ENCODE data around the gene RNF128. TPM values are rescaled to one million over a fixed set of nuclear protein-coding genes. Genes with fewer than 3 reads are reported as not detected.

Gene RNF128
- total and polyA plus RNA-seq, 2 of the 13 experiments (the other 11 are each of a cell fraction or from before 2014, with no cell fraction given), result 18.5 to 43.5 TPM

DNA sequence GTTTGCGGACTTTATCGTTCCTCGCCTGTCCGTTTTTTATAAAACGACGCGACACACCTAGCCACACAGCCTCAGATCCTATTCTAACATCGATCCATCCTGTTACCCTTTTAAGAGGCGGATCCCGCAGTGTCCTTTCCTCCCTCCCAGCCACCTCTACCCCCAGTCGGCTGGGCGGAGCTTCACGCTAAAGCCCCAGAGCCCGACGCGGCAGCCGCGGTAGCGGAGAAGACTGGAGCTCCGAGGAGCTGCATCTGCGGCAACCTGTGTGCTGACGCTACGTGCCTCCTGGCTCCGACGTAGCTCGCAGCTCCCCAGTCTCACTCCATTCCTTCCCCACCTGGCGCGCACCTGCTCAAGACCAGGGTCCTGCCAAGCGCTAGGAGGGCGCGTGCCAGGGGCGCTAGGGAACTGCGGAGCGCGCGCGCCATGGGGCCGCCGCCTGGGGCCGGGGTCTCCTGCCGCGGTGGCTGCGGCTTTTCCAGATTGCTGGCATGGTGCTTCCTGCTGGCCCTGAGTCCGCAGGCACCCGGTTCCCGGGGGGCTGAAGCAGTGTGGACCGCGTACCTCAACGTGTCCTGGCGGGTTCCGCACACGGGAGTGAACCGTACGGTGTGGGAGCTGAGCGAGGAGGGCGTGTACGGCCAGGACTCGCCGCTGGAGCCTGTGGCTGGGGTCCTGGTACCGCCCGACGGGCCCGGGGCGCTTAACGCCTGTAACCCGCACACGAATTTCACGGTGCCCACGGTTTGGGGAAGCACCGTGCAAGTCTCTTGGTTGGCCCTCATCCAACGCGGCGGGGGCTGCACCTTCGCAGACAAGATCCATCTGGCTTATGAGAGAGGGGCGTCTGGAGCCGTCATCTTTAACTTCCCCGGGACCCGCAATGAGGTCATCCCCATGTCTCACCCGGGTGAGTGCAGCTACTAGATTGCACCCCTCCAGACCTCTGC is at the start of gene RNF128 (continued):
- no peak for TF ChIP-seq KLF16 (CRISPR knock-in tag; IDR thresholded peaks at IDR 0.05)
- no peak for TF ChIP-seq ZNF775 (CRISPR knock-in tag; IDR thresholded peaks at IDR 0.05; ENCODE audit: borderline replicate concordance)
- TF ChIP-seq ZNF431 (CRISPR knock-in tag; IDR thresholded peaks at IDR 0.05; ENCODE audit: borderline replicate concordance, low read depth), result no peak
- 0 out of 2 replicates have a peak, but pooled peaks have one; percentile 68 for TF ChIP-seq ZNF567 (CRISPR knock-in tag; IDR thresholded peaks at IDR 0.05; ENCODE audit: borderline replicate concordance)
- TF ChIP-seq ZFP62 (CRISPR knock-in tag; IDR thresholded peaks at IDR 0.05), result no peak
- no peak for TF ChIP-seq ZNF484 (CRISPR knock-in tag; IDR thresholded peaks at IDR 0.05; ENCODE audit: borderline replicate concordance, low read depth)
- no peak for TF ChIP-seq ZNF251 (CRISPR knock-in tag; IDR thresholded peaks at IDR 0.05)
- TF ChIP-seq, protein P1, sequence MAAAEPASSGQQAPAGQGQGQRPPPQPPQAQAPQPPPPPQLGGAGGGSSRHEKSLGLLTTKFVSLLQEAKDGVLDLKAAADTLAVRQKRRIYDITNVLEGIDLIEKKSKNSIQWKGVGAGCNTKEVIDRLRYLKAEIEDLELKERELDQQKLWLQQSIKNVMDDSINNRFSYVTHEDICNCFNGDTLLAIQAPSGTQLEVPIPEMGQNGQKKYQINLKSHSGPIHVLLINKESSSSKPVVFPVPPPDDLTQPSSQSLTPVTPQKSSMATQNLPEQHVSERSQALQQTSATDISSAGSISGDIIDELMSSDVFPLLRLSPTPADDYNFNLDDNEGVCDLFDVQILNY (CRISPR knock-in tag; conservative IDR thresholded peaks at IDR 0.05), result no peak
- TF ChIP-seq, protein P2, sequence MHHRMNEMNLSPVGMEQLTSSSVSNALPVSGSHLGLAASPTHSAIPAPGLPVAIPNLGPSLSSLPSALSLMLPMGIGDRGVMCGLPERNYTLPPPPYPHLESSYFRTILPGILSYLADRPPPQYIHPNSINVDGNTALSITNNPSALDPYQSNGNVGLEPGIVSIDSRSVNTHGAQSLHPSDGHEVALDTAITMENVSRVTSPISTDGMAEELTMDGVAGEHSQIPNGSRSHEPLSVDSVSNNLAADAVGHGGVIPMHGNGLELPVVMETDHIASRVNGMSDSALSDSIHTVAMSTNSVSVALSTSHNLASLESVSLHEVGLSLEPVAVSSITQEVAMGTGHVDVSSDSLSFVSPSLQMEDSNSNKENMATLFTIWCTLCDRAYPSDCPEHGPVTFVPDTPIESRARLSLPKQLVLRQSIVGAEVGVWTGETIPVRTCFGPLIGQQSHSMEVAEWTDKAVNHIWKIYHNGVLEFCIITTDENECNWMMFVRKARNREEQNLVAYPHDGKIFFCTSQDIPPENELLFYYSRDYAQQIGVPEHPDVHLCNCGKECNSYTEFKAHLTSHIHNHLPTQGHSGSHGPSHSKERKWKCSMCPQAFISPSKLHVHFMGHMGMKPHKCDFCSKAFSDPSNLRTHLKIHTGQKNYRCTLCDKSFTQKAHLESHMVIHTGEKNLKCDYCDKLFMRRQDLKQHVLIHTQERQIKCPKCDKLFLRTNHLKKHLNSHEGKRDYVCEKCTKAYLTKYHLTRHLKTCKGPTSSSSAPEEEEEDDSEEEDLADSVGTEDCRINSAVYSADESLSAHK (CRISPR knock-in tag; IDR thresholded peaks at IDR 0.05; ENCODE audit: borderline replicate concordance), result no peak
- TF ChIP-seq FOXC1 (CRISPR knock-in tag; IDR thresholded peaks at IDR 0.05; ENCODE audit: borderline replicate concordance), result no peak; the same call in 1 of the 2 replicates
- TF ChIP-seq ARHGAP35 (CRISPR knock-in tag; IDR thresholded peaks at IDR 0.05; ENCODE audit: borderline replicate concordance), result no peak
- no peak for TF ChIP-seq THAP9 (CRISPR knock-in tag; IDR thresholded peaks at IDR 0.05; ENCODE audit: borderline replicate concordance)
- TF ChIP-seq ETV6 (CRISPR knock-in tag; conservative IDR thresholded peaks at IDR 0.05), result no peak
- TF ChIP-seq YEATS4 (CRISPR knock-in tag; IDR thresholded peaks at IDR 0.05; ENCODE audit: borderline replicate concordance), result peak; percentile 58; the same call in 1 of the 2 replicates
- TF ChIP-seq, protein P3, sequence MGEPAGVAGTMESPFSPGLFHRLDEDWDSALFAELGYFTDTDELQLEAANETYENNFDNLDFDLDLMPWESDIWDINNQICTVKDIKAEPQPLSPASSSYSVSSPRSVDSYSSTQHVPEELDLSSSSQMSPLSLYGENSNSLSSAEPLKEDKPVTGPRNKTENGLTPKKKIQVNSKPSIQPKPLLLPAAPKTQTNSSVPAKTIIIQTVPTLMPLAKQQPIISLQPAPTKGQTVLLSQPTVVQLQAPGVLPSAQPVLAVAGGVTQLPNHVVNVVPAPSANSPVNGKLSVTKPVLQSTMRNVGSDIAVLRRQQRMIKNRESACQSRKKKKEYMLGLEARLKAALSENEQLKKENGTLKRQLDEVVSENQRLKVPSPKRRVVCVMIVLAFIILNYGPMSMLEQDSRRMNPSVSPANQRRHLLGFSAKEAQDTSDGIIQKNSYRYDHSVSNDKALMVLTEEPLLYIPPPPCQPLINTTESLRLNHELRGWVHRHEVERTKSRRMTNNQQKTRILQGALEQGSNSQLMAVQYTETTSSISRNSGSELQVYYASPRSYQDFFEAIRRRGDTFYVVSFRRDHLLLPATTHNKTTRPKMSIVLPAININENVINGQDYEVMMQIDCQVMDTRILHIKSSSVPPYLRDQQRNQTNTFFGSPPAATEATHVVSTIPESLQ (CRISPR knock-in tag; conservative IDR thresholded peaks at IDR 0.05), result no peak
- TF ChIP-seq ZNF260 (CRISPR knock-in tag; IDR thresholded peaks at IDR 0.05; ENCODE audit: borderline replicate concordance, low read depth), result no peak

All from HepG2 (cell line).